ENCODE measurements around the gene INAFM2.

DNA sequence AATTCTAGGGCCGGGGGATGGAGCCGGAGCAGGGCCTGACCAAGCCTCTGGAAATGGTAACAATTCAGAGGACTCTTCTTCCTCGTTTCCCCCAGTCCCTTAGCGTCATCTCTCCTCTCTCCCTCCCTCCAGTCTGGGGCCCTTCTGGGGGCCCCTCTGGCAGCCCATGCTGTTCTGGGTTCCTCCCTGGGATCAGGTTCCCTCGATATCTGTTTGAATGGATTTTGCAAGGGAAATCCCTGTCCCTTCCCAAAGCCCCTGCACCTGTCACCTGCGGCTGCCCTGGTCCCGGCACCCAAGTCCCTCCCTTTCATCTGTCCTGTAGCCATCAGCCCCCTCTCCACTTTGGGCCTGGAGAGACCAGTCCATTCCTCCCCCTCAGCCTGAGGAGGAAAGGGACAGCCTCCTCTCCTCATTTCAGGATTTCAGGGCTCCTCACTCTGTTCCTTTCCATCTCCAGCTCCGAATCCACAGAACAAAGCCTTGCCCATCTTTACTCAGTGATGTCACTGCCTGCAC is 14.1 kb upstream of the INAFM2 start:
- TF ChIP-seq L3MBTL2 (conservative IDR thresholded peaks at IDR 0.05) (no peak), BHLHE40 (IDR thresholded peaks at IDR 0.05; ENCODE audit: borderline replicate concordance) (no peak), FOXM1 (IDR thresholded peaks at IDR 0.05; ENCODE audit: borderline replicate concordance) (no peak), HDGF (IDR thresholded peaks at IDR 0.05; ENCODE audit: borderline replicate concordance) (no peak), CTBP1 (IDR thresholded peaks at IDR 0.05; ENCODE audit: borderline replicate concordance) (no peak), SP1 (IDR thresholded peaks at IDR 0.05) (no peak), SUZ12 (IDR thresholded peaks at IDR 0.05) (no peak)

All from HEK293T (cell line).